Esophagus muscularis mucosa (tissue), 4 donors: ENCODE measurements around the gene E2F7. TPM values are rescaled to one million over a fixed set of nuclear protein-coding genes. Genes with fewer than 3 reads are reported as not detected.
"Not testable (repeated sequence)": the region's sequence is repeated elsewhere in the genome, so short reads cannot be mapped to it uniquely, and the experiment has no call there.

Source experiments
- DNase-seq: peaks from one replicate; pipeline ENCODE4 v3.0.0-alpha.2; 2017; ENCODE audit errors: extremely low spot score
- H3K27ac ChIP-seq, 4 donors: fragments of 200-600 bp; sonication (generic); replicated peaks in 1 of 4; 1 replicate in 3 of 4; 2 replicates in 1 of 4; pipeline ENCODE4 v1.5.1; 2016 to 2019; ENCODE audit warnings: mild to moderate bottlenecking in 1 of 4
- H3K27me3 ChIP-seq, 4 donors: fragments of 200-600 bp; sonication (generic); one replicate each; pipeline versions ENCODE4 v1.5.1 to v1.6.0; 2016 to 2019
- H3K36me3 ChIP-seq, 4 donors: fragments of 200-600 bp; sonication (generic); one replicate each; pipeline ENCODE4 v1.5.1; 2016 to 2019
- H3K4me1 ChIP-seq, 4 donors: fragments of 200-600 bp; sonication (generic); one replicate each; pipeline ENCODE4 v1.5.1; 2016 to 2019
- H3K4me3 ChIP-seq, 4 donors: fragments of 200-600 bp; sonication (generic); 1 replicate in 2 of 4; 2 replicates in 2 of 4; pipeline ENCODE4 v1.5.1; 2016 to 2019; ENCODE audit warnings: mild to moderate bottlenecking in 4 of 4, moderate library complexity in 1 of 4
- H3K9me3 ChIP-seq, 4 donors: fragments of 200-600 bp; sonication (generic); 1 replicate in 3 of 4; 2 replicates in 1 of 4; pipeline ENCODE4 v1.5.1; 2016 to 2019
- EP300 ChIP-seq: sonication (generic); formaldehyde crosslinking; IDR thresholded peaks from one replicate; pipeline ENCODE4 v1.6.1; 2017; ENCODE audit warnings: antibody characterized with exemption
- POLR2A ChIP-seq: fragments of 450-650 bp; IDR thresholded peaks from one replicate; pipeline ENCODE4 v1.6.1; 2017; ENCODE audit warnings: antibody characterized with exemption, moderate library complexity, mild to moderate bottlenecking, low read depth
- POLR2AphosphoS5 ChIP-seq, 2 donors: sonication (generic); formaldehyde crosslinking; IDR thresholded peaks; one replicate each; pipeline ENCODE4 v1.6.1; 2017; ENCODE audit warnings: antibody characterized with exemption in 2 of 2
- WGBS: methylation state at CpG from one replicate; pipeline ENCODE4 v1.1.5; 2018; 5-methylcytosine and 5-hydroxymethylcytosine counted together
- intact Hi-C: fragments of 100-400 bp; cut with DNase I; formaldehyde crosslinking; loops from one replicate; pipeline ENCODE4 v1.15.1; 2023
- total RNA-seq, 4 donors: library from RNA; depleted of rRNA; stranded (reverse); fragments of >200 nt; gene quantifications; one replicate each; pipeline versions ENCODE4 v1.1.0 to v1.2.1, GENCODE V29; 2016
- TF ChIP-seq, protein P1 (sequence below), 3 experiments: fragments of 200-600 bp in 2 of 3; fragments of 450-650 bp in 1 of 3; sonication (generic) in 2 of 3; IDR thresholded peaks; one replicate each; pipeline ENCODE4 v1.5.1; 2017 to 2019; ENCODE audit warnings: antibody characterized with exemption in 3 of 3, mild to moderate bottlenecking in 2 of 3, moderate library complexity in 1 of 3

E2F7 gene
- total RNA-seq, 4 donors from 2014 or later: not detected

DNA sequence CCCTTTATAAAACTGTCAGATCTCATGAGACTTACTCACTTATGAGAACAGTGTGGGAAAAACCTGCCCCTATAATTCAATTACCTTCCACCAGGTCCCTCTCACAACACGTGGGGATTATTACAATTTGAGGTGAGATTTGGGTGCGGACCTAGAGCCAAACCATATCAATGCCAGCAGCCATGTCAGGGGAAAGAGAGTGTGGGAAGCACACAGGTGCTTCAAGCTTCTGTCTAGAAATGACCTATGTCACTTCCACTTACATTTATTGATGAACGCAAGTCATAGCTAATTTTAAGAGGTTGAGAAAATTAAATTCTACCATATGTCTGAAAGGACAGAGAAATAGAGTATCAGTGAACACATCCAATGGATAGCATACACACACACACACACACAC lies 32.5 kb upstream of the E2F7 start:
- no peaks in the 10 kb centered on the region for H3K9me3 ChIP-seq
- no peaks in the 10 kb centered on the region for H3K36me3 ChIP-seq
- WGBS: 87% methylated on average over 3 of the region's 3 CpGs
- TF ChIP-seq POLR2AphosphoS5 (IDR thresholded peaks at IDR 0.05): no peak
- TF ChIP-seq, protein P1, sequence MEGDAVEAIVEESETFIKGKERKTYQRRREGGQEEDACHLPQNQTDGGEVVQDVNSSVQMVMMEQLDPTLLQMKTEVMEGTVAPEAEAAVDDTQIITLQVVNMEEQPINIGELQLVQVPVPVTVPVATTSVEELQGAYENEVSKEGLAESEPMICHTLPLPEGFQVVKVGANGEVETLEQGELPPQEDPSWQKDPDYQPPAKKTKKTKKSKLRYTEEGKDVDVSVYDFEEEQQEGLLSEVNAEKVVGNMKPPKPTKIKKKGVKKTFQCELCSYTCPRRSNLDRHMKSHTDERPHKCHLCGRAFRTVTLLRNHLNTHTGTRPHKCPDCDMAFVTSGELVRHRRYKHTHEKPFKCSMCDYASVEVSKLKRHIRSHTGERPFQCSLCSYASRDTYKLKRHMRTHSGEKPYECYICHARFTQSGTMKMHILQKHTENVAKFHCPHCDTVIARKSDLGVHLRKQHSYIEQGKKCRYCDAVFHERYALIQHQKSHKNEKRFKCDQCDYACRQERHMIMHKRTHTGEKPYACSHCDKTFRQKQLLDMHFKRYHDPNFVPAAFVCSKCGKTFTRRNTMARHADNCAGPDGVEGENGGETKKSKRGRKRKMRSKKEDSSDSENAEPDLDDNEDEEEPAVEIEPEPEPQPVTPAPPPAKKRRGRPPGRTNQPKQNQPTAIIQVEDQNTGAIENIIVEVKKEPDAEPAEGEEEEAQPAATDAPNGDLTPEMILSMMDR (IDR thresholded peaks at IDR 0.05): no peak
- no peak for TF ChIP-seq POLR2A
- TF ChIP-seq EP300: no peak
- H3K4me3 ChIP-seq: no peak overlapping the region
- H3K27me3 ChIP-seq: no peaks in the 10 kb centered on the region
- intact Hi-C loops: no loop called here
- no peaks in the 10 kb centered on the region for H3K4me1 ChIP-seq
- no peak overlapping the region for H3K27ac ChIP-seq
- DNase-seq: no peak

DNA sequence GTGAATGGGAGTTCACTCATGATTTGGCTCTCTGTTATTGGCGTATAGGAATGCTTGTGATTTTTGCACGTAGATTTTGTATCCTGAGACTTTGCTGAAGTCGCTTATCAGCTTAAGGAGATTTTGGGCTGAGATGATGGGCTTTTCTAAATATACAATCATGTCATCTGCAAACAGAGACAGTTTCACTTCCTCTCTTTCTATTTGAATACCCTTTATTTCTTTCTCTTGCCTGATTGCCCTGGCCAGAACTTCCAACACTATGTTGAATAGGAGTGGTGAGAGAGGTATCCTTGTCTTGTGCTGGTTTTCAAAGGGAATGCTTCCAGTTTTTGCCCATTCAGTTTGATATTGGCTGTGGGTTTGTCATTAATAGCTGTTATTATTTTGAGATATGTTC lies 26.9 kb upstream of the E2F7 start:
- H3K27ac ChIP-seq, intact Hi-C loops, H3K9me3 ChIP-seq, DNase-seq, H3K4me3 ChIP-seq, H3K27me3 ChIP-seq, H3K36me3 ChIP-seq, H3K4me1 ChIP-seq: not testable (repeated sequence)
- 63% methylated on average over 3 of the region's 3 CpGs for WGBS

DNA sequence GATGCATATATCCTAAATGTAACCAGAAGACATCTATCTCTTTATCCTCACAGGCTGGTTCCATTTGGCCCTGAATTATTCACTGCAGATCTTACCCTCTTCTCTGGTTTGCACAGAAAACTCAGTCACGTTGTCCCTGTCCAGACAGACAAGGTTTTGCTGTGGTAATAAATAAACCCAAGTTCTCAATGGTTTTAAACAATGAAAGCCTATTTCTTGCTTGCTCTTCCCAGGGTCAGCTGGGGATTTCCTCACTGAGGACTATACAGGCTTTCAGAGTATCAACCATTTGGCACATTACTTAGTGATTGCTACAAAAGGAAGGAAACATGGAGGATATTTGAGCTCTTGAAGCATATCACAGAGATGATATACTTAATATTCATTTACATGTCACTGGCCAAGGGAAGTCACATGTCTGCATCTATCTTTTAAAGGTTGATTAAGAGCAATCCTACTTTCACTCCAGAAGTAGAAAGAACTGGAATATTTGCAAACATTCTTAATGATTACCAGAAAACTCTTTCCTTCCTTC lies 24.4 kb upstream of the E2F7 start:
- H3K4me1 ChIP-seq: no peaks in the 10 kb centered on the region
- DNase-seq: no peak
- H3K4me3 ChIP-seq: no peak overlapping the region
- WGBS: 23% methylated on average over 1 of the region's 1 CpG
- H3K9me3 ChIP-seq: no peaks in the 10 kb centered on the region
- TF ChIP-seq EP300 (no peak), POLR2AphosphoS5 (IDR thresholded peaks at IDR 0.05) (no peak), POLR2A (no peak)
- TF ChIP-seq, protein P1 (IDR thresholded peaks at IDR 0.05): no peak
- no peak overlapping the region for H3K27ac ChIP-seq
- intact Hi-C loops: no loop called here
- no peaks in the 10 kb centered on the region for H3K36me3 ChIP-seq
- no peaks in the 10 kb centered on the region for H3K27me3 ChIP-seq

DNA sequence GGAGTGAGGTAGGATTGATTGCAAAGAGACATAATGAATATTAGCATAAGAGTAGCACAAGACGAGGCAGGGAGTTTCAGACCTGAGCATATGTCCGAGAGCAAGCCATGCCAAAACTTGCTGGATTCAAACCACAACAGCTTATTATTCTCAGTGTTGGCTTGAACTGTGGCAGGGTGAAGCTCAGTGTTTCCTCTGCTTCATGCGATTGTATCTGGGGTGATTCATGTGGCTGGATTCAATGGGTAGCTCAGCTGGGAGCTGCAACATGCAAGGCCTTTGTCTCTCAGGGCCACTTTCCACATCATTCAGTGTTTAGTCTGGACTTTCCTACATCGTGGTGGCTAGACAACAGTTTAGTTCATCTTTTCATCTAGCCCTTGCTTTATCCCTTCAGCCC lies 22.1 kb upstream of the E2F7 start:
- Histone ChIP-seq H3K27me3 (no peaks in the 10 kb centered on the region), H3K27ac (no peak overlapping the region), H3K9me3 (no peaks in the 10 kb centered on the region), H3K36me3 (no peaks in the 10 kb centered on the region), H3K4me3 (no peak overlapping the region), H3K4me1 (no peaks in the 10 kb centered on the region)
- WGBS: 46% methylated on average over 4 of the region's 4 CpGs
- intact Hi-C loops: no loop called here
- no peak for DNase-seq
- TF ChIP-seq POLR2AphosphoS5 (IDR thresholded peaks at IDR 0.05) (no peak), EP300 (no peak), POLR2A (no peak)
- TF ChIP-seq, protein P1 (IDR thresholded peaks at IDR 0.05): no peak

DNA sequence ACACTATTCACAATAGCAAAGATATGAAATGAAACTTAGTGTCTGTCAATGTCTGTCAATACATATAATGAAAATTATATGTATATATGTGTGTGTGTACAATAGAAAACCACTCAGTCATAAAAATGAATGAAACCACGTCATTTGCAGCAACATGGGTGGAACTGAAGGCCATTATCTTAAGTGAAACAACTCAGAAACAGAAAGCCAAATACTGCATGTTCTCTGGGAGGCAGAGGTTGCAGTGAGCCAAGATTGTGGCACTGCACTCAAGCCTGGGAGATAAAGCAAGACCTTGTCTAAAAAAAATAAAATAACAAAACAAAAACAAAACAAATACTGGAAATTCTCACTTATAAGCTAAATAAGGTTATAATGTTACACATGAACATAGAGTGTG lies 16.7 kb upstream of the E2F7 start:
- Histone ChIP-seq H3K4me1 (no peaks in the 10 kb centered on the region), H3K27me3 (peaks cover 0 to 3% (median 0%) of the 10 kb centered on the region in 4 donors), H3K9me3 (peaks cover 0 to 5% (median 0%) of the 10 kb centered on the region in 4 donors), H3K36me3 (no peaks in the 10 kb centered on the region), H3K4me3 (no peak overlapping the region), H3K27ac (no peak overlapping the region)
- intact Hi-C loops: no loop called here
- 62% methylated on average over 1 of the region's 1 CpG for WGBS
- no peak for TF ChIP-seq EP300
- TF ChIP-seq, protein P1 (IDR thresholded peaks at IDR 0.05): no peak
- TF ChIP-seq POLR2A: no peak
- no peak for TF ChIP-seq POLR2AphosphoS5 (IDR thresholded peaks at IDR 0.05)
- DNase-seq: no peak
